Loucy (cell line): Measurements from ENCODE around the gene ITSN1.

Experiments
- CTCF ChIP-seq: fragments of 200-600 bp; sonication (generic); conservative IDR thresholded peaks from 2 replicates; pipeline ENCODE4 v1.5.1; 2014; ENCODE audit warnings: mild to moderate bottlenecking, antibody characterized with exemption, low read length
- EZH2phosphoT487 ChIP-seq: fragments of 200-600 bp; IDR thresholded peaks from 2 replicates; pipeline ENCODE4 v1.6.1; 2018; ENCODE audit warnings: antibody characterized with exemption, mild to moderate bottlenecking, moderate library complexity, borderline replicate concordance

DNA sequence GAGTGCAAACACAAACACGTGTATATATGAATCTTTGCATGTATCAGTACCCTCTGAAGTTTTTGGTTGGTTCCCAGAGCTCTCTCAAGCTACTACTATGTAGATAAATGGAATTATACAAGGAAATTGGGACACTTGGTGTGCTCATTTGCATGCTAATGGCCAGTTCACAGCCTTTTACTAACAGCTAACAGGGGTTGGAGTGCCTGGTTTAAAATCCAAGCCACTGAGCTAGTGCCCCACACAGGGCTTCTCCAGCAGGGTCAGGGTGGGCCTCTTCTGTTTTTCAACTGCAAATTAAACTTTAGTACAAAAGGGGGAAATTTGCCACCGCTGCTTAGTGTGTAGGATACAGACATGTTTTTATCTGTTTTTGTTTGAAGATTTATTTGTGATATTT, 152.3 kb downstream of the ITSN1 start:
- no peak for TF ChIP-seq CTCF
- TF ChIP-seq EZH2phosphoT487 = no peak
